Activated naive CD4-positive, alpha-beta T cell treated with anti-CD3 and anti-CD28 coated beads, Interleukin-2, amount 50 U/mL, for 24 hours (primary cell): ENCODE measurements around the gene PLEKHO2.
A peak's percentile ranks its signal among the peaks of the same experiment; 100 is the strongest.
"Not testable (repeated sequence)": the region's sequence is repeated elsewhere in the genome, so short reads cannot be mapped to it uniquely, and the experiment has no call there.

ENCODE experiments used
- H3K27ac Mint-ChIP-seq: one replicate; pipeline ENCODE4 v1.8.0; 2021; ENCODE audit warnings: mild to moderate bottlenecking, mixed read lengths
- H3K27me3 Mint-ChIP-seq: one replicate; pipeline ENCODE4 v1.8.0; 2021; ENCODE audit warnings: mixed read lengths
- H3K36me3 Mint-ChIP-seq: one replicate; pipeline ENCODE4 v1.8.0; 2021; ENCODE audit warnings: mixed read lengths
- H3K4me1 Mint-ChIP-seq: one replicate; pipeline ENCODE4 v1.8.0; 2021; ENCODE audit warnings: mixed read lengths
- H3K4me3 Mint-ChIP-seq: one replicate; pipeline ENCODE4 v1.8.0; 2021; ENCODE audit warnings: mild to moderate bottlenecking, mixed read lengths
- H3K9me3 Mint-ChIP-seq: one replicate; pipeline ENCODE4 v1.8.0; 2021; ENCODE audit warnings: mixed read lengths

The PLEKHO2 gene

GRCh38 chr15:64813075-64813474, 28.6 kb upstream of the PLEKHO2 start:
- no peak overlapping the region for H3K4me3 Mint-ChIP-seq
- H3K27ac Mint-ChIP-seq, result no peak overlapping the region

GRCh38 chr15:64814283-64814682, 27.4 kb upstream of the PLEKHO2 start:
- H3K27ac Mint-ChIP-seq, H3K36me3 Mint-ChIP-seq, H3K4me1 Mint-ChIP-seq, H3K4me3 Mint-ChIP-seq, H3K27me3 Mint-ChIP-seq, H3K9me3 Mint-ChIP-seq: not testable (repeated sequence)

More at GRCh38 chr15:64813075-64813474, 28.6 kb upstream of the PLEKHO2 start:
- Mint-ChIP-seq H3K36me3 (no peaks in the 10 kb centered on the region), H3K4me1 (peaks cover 4% of the 10 kb centered on the region), H3K9me3 (no peaks in the 10 kb centered on the region), H3K27me3 (no peaks in the 10 kb centered on the region)

- H3K27ac Mint-ChIP-seq, H3K9me3 Mint-ChIP-seq, H3K4me3 Mint-ChIP-seq, H3K27me3 Mint-ChIP-seq, H3K36me3 Mint-ChIP-seq, H3K4me1 Mint-ChIP-seq: not testable (repeated sequence)
These were observed 26.8 kb upstream of the PLEKHO2 start for GRCh38 chr15:64814965-64815364.

- no peaks in the 10 kb centered on the region for H3K9me3 Mint-ChIP-seq
- no peak overlapping the region for H3K27ac Mint-ChIP-seq
- no peaks in the 10 kb centered on the region for H3K27me3 Mint-ChIP-seq
- no peak overlapping the region for H3K4me3 Mint-ChIP-seq
- H3K4me1 Mint-ChIP-seq, result no peaks in the 10 kb centered on the region
- no peaks in the 10 kb centered on the region for H3K36me3 Mint-ChIP-seq
These were observed 25.3 kb upstream of the PLEKHO2 start for GRCh38 chr15:64816452-64816851.

GRCh38 chr15:64824929-64825430, 16.7 kb upstream of the PLEKHO2 start:
- H3K36me3 Mint-ChIP-seq, result no peaks in the 10 kb centered on the region
- H3K9me3 Mint-ChIP-seq, result no peaks in the 10 kb centered on the region
- H3K27me3 Mint-ChIP-seq, result peaks cover 3% of the 10 kb centered on the region
- H3K4me1 Mint-ChIP-seq, result peaks cover 23% of the 10 kb centered on the region
- peak overlapping the region; percentile 82 for H3K4me3 Mint-ChIP-seq
- H3K27ac Mint-ChIP-seq, result no peak overlapping the region

GRCh38 chr15:64825431-64826294, 16.1 kb upstream of the PLEKHO2 start, which contains the start of gene PIF1:
Gene PIF1, minus strand, starts transcription at chr15:64825647. Its CDS starts 1,312 bp downstream, at chr15:64824335.
- Mint-ChIP-seq H3K36me3 (no peaks in the 10 kb centered on the region), H3K27ac (peak within 1 kb of the TSS; percentile 46), H3K4me3 (peak within 1 kb of the TSS; percentile 82), H3K9me3 (no peaks in the 10 kb centered on the region), H3K27me3 (peaks cover 3% of the 10 kb centered on the region), H3K4me1 (peaks cover 24% of the 10 kb centered on the region)

- Mint-ChIP-seq H3K27me3 (peaks cover 3% of the 10 kb centered on the region), H3K9me3 (no peaks in the 10 kb centered on the region), H3K36me3 (no peaks in the 10 kb centered on the region), H3K4me1 (peaks cover 24% of the 10 kb centered on the region), H3K27ac (no peak overlapping the region), H3K4me3 (no peak overlapping the region)
These were observed 12.7 kb upstream of the PLEKHO2 start for GRCh38 chr15:64828985-64829384.

GRCh38 chr15:64833690-64834089, 8.0 kb upstream of the PLEKHO2 start:
- no peaks in the 10 kb centered on the region for H3K27me3 Mint-ChIP-seq
- H3K9me3 Mint-ChIP-seq, result no peaks in the 10 kb centered on the region
- H3K4me1 Mint-ChIP-seq, result peaks cover 35% of the 10 kb centered on the region
- H3K36me3 Mint-ChIP-seq, result no peaks in the 10 kb centered on the region
- no peak overlapping the region for H3K27ac Mint-ChIP-seq
- no peak overlapping the region for H3K4me3 Mint-ChIP-seq

GRCh38 chr15:64836023-64836536, 5.6 kb upstream of the PLEKHO2 start:
- Mint-ChIP-seq H3K27ac (peak overlapping the region; percentile 84), H3K9me3 (no peaks in the 10 kb centered on the region), H3K36me3 (no peaks in the 10 kb centered on the region), H3K4me3 (peak overlapping the region; percentile 64), H3K4me1 (peaks cover 54% of the 10 kb centered on the region), H3K27me3 (no peaks in the 10 kb centered on the region)

- H3K27me3 Mint-ChIP-seq, result no peaks in the 10 kb centered on the region
- H3K4me3 Mint-ChIP-seq, result peak overlapping the region; percentile 51
- H3K36me3 Mint-ChIP-seq, result no peaks in the 10 kb centered on the region
- no peak overlapping the region for H3K27ac Mint-ChIP-seq
- peaks cover 58% of the 10 kb centered on the region for H3K4me1 Mint-ChIP-seq
- no peaks in the 10 kb centered on the region for H3K9me3 Mint-ChIP-seq
These were observed 4.2 kb upstream of the PLEKHO2 start for GRCh38 chr15:64837502-64837901.

- H3K4me3 Mint-ChIP-seq, result peak overlapping the region; percentile 93
- H3K27me3 Mint-ChIP-seq, result no peaks in the 10 kb centered on the region
- peak overlapping the region; percentile 71 for H3K27ac Mint-ChIP-seq
- H3K9me3 Mint-ChIP-seq, result no peaks in the 10 kb centered on the region
- peaks cover 86% of the 10 kb centered on the region for H3K4me1 Mint-ChIP-seq
- no peaks in the 10 kb centered on the region for H3K36me3 Mint-ChIP-seq
These were observed 713 bp upstream of the PLEKHO2 start for GRCh38 chr15:64841060-64841343.

- H3K4me3 Mint-ChIP-seq, result peak overlapping the region; percentile 93
- no peaks in the 10 kb centered on the region for H3K36me3 Mint-ChIP-seq
- H3K4me1 Mint-ChIP-seq, result peaks cover 77% of the 10 kb centered on the region
- H3K9me3 Mint-ChIP-seq, result no peaks in the 10 kb centered on the region
- H3K27me3 Mint-ChIP-seq, result no peaks in the 10 kb centered on the region
- H3K27ac Mint-ChIP-seq, result peak overlapping the region; percentile 94
These were observed 603 bp downstream of the PLEKHO2 start for GRCh38 chr15:64842096-64842939.

- Mint-ChIP-seq H3K4me1 (peaks cover 74% of the 10 kb centered on the region), H3K4me3 (peak overlapping the region; percentile 93), H3K27me3 (no peaks in the 10 kb centered on the region), H3K9me3 (no peaks in the 10 kb centered on the region), H3K36me3 (no peaks in the 10 kb centered on the region), H3K27ac (peak overlapping the region; percentile 94)
These were observed 1.4 kb downstream of the PLEKHO2 start for GRCh38 chr15:64842986-64843561.

GRCh38 chr15:64843991-64844390, 2.3 kb downstream of the PLEKHO2 start:
- peaks cover 69% of the 10 kb centered on the region for H3K4me1 Mint-ChIP-seq
- H3K9me3 Mint-ChIP-seq, result no peaks in the 10 kb centered on the region
- H3K27ac Mint-ChIP-seq, result peak overlapping the region; percentile 63
- no peaks in the 10 kb centered on the region for H3K27me3 Mint-ChIP-seq
- H3K36me3 Mint-ChIP-seq, result no peaks in the 10 kb centered on the region
- H3K4me3 Mint-ChIP-seq, result peak overlapping the region; percentile 93

GRCh38 chr15:64844576-64845145, 2.9 kb downstream of the PLEKHO2 start:
- no peaks in the 10 kb centered on the region for H3K9me3 Mint-ChIP-seq
- no peaks in the 10 kb centered on the region for H3K27me3 Mint-ChIP-seq
- H3K36me3 Mint-ChIP-seq, result no peaks in the 10 kb centered on the region
- H3K27ac Mint-ChIP-seq, result peak overlapping the region; percentile 74
- peaks cover 62% of the 10 kb centered on the region for H3K4me1 Mint-ChIP-seq
- H3K4me3 Mint-ChIP-seq, result peak overlapping the region; percentile 93
